ENCODE results near the gene AFF3. TPM values are rescaled to one million over a fixed set of nuclear protein-coding genes. Genes with fewer than 3 reads are reported as not detected.
A peak's percentile ranks its signal among the peaks of the same experiment; 100 is the strongest.

The AFF3 gene
- total RNA-seq, 1 experiment from 2014 or later: not detected

DNA sequence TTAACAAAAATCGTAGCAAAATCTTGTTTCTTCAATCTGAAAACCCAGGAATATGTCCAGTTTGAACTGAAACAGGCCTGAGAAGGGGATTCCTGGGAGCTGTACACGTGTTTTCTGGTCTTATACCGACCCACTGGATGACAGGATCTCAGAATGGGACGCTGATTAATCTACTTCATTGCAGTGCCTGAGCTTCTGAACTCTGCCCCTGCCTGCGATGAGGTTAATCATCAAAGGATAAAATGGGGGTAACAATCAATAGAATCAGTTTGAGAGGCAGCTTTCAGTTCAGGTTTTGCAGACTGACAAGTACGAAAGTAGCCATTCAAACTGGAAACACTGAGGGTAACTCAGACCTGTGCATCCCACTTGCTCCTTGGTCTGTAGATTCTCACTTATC lies 378.6 kb downstream of the AFF3 start:
- H3K4me1 ChIP-seq (replicated peaks; ENCODE audit: insufficient read depth): no peaks in the 10 kb centered on the region
- TF ChIP-seq EZH2 (IDR thresholded peaks at IDR 0.05; ENCODE audit: low read depth): no peak
- TF ChIP-seq, protein P1, sequence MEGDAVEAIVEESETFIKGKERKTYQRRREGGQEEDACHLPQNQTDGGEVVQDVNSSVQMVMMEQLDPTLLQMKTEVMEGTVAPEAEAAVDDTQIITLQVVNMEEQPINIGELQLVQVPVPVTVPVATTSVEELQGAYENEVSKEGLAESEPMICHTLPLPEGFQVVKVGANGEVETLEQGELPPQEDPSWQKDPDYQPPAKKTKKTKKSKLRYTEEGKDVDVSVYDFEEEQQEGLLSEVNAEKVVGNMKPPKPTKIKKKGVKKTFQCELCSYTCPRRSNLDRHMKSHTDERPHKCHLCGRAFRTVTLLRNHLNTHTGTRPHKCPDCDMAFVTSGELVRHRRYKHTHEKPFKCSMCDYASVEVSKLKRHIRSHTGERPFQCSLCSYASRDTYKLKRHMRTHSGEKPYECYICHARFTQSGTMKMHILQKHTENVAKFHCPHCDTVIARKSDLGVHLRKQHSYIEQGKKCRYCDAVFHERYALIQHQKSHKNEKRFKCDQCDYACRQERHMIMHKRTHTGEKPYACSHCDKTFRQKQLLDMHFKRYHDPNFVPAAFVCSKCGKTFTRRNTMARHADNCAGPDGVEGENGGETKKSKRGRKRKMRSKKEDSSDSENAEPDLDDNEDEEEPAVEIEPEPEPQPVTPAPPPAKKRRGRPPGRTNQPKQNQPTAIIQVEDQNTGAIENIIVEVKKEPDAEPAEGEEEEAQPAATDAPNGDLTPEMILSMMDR (conservative IDR thresholded peaks at IDR 0.05): no peak
- no peak overlapping the region for H3K4me3 ChIP-seq
- no peaks in the 10 kb centered on the region for H3F3A ChIP-seq (ENCODE audit: insufficient read depth, low read depth)
- no TSS peak for BruUV-seq (replicated peaks)
- H2AFZ ChIP-seq: no peak overlapping the region
- DNase-seq: no peak
- H3K9me2 ChIP-seq (ENCODE audit: insufficient read depth): no peaks in the 10 kb centered on the region
- H3K27me3 ChIP-seq (ENCODE audit: insufficient read depth, low read depth): peaks cover 69% of the 10 kb centered on the region
- H3K36me3 ChIP-seq (ENCODE audit: low read depth): no peaks in the 10 kb centered on the region
- intact Hi-C loops (cut with micrococcal nuclease; ENCODE audit: unreplicated experiment): no loop called here
- no peaks in the 10 kb centered on the region for H4K20me1 ChIP-seq (ENCODE audit: insufficient read depth)
- no peaks in the 10 kb centered on the region for H3K9me3 ChIP-seq (ENCODE audit: insufficient read depth, low read depth)
- H3K79me2 ChIP-seq (ENCODE audit: low read depth): no peaks in the 10 kb centered on the region
- H3K27ac ChIP-seq: no peak overlapping the region
- no peak overlapping the region for H3K4me2 ChIP-seq
- ChIA-PET POLR2A (ENCODE audit: unreplicated experiment) (no interaction called here), CTCF (no interaction called here)

DNA sequence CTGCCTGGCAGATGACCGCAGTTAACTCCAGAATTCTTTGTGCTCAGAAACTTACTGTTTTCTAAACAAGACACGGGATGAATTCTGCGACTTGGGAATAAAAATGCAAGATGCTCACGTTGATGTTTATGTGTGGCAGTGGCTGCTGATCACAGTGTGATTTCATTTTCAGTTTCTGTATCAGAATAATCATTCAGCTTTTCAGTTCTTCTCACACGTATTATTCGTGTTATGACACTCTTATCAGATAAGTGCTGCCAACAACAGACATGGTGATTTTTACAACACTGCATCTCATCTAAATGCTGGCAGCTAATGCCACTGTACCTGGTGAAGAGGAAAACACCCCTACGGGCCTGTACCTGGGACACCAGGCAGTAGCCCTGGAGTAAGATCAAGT lies 379.7 kb downstream of the AFF3 start:
- no peak overlapping the region for H3K27ac ChIP-seq
- no peaks in the 10 kb centered on the region for H3K4me1 ChIP-seq (replicated peaks; ENCODE audit: insufficient read depth)
- ChIA-PET POLR2A (ENCODE audit: unreplicated experiment) (no interaction called here), CTCF (no interaction called here)
- no peaks in the 10 kb centered on the region for H3F3A ChIP-seq (ENCODE audit: insufficient read depth, low read depth)
- no peaks in the 10 kb centered on the region for H3K9me3 ChIP-seq (ENCODE audit: insufficient read depth, low read depth)
- DNase-seq: no peak
- no peak overlapping the region for H3K4me2 ChIP-seq
- no peaks in the 10 kb centered on the region for H3K36me3 ChIP-seq (ENCODE audit: low read depth)
- peaks cover 75% of the 10 kb centered on the region for H3K27me3 ChIP-seq (ENCODE audit: insufficient read depth, low read depth)
- no peaks in the 10 kb centered on the region for H3K9me2 ChIP-seq (ENCODE audit: insufficient read depth)
- no peak overlapping the region for H2AFZ ChIP-seq
- no peaks in the 10 kb centered on the region for H4K20me1 ChIP-seq (ENCODE audit: insufficient read depth)
- no peaks in the 10 kb centered on the region for H3K79me2 ChIP-seq (ENCODE audit: low read depth)
- intact Hi-C loops (cut with micrococcal nuclease; ENCODE audit: unreplicated experiment): no loop called here
- no peak overlapping the region for H3K4me3 ChIP-seq
- no peak for TF ChIP-seq EZH2 (IDR thresholded peaks at IDR 0.05; ENCODE audit: low read depth)
- TF ChIP-seq, protein P1 (conservative IDR thresholded peaks at IDR 0.05): no peak
- no TSS peak for BruUV-seq (replicated peaks)

DNA sequence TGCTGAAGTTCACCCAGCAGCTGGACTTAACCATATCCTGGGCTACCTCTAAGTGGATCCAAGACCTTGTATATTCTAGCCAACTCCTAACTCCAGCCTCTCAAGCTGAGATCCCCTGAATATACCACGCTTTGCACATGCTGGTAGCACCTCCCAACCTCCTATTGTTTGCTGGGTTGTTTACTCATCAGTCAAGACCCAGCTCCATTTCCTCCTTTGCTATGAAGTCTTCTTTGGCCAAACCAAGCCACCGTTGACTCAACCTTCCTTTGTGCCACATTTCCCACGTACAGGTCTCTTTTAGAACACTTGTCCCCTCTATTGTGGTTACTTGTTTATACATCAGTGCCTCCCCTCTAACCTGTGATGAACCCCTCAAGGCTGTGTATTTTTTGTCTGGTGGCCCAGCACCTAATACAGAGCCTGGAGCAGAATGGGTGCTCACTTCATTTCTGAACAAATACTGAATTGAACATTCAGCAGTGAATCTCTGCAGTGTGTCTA lies 384.7 kb downstream of the AFF3 start:
- Histone ChIP-seq H4K20me1 (ENCODE audit: insufficient read depth) (no peaks in the 10 kb centered on the region), H3K4me2 (no peak overlapping the region), H3F3A (ENCODE audit: insufficient read depth, low read depth) (no peaks in the 10 kb centered on the region), H3K79me2 (ENCODE audit: low read depth) (no peaks in the 10 kb centered on the region), H3K4me1 (replicated peaks; ENCODE audit: insufficient read depth) (no peaks in the 10 kb centered on the region), H3K27ac (no peak overlapping the region), H3K4me3 (no peak overlapping the region), H3K36me3 (ENCODE audit: low read depth) (no peaks in the 10 kb centered on the region), H3K9me3 (ENCODE audit: insufficient read depth, low read depth) (no peaks in the 10 kb centered on the region), H3K27me3 (ENCODE audit: insufficient read depth, low read depth) (peaks cover 76% of the 10 kb centered on the region), H2AFZ (no peak overlapping the region), H3K9me2 (ENCODE audit: insufficient read depth) (no peaks in the 10 kb centered on the region)
- TF ChIP-seq, protein P1 (conservative IDR thresholded peaks at IDR 0.05): no peak
- no peak for TF ChIP-seq EZH2 (IDR thresholded peaks at IDR 0.05; ENCODE audit: low read depth)
- intact Hi-C loops (cut with micrococcal nuclease; ENCODE audit: unreplicated experiment): no loop called here
- CTCF ChIA-PET: no interaction called here
- peak in 1 of 2 experiments; percentile 32 for DNase-seq
- POLR2A ChIA-PET (ENCODE audit: unreplicated experiment): no interaction called here
- BruUV-seq (replicated peaks): no TSS peak

Measured in PC-9 (cell line).